CD4-positive, alpha-beta T cell treated with Interleukin-17A for 4 hours (primary cell): ENCODE results near the gene LMBRD2.
A peak's percentile ranks its signal among the peaks of the same experiment; 100 is the strongest.

Experiments used
- DNase-seq: peaks from one replicate; pipeline ENCODE4 v3.0.0-alpha.2; 2020; ENCODE audit warnings: mixed read lengths

The LMBRD2 gene

DNA sequence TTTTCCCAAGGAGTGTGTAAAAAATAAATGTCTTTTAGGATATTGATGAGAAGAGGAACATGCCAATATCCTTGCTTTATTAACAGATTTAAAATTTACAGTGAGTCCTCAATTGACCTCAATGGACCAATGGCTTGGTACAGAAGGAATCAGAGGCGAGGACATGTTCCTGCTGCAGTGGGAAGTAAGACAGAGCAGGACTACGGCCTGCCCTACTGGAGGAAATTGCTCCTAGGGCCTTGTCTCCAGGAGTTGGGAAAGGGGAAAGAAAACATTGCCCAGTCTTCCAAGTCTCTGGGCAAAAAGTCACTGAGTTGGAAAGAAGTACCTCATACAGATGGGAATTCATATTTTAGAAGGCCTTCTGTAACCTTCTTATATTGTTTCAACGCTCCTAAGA is 51.9 kb downstream of the LMBRD2 start:
- no peak for DNase-seq

- DNase-seq: no peak
These were observed 55.2 kb downstream of the LMBRD2 start for GRCh38 chr5:36096486-36096885.

GRCh38 chr5:36089989-36090388 is 61.7 kb downstream of the LMBRD2 start:
- DNase-seq: no peak

- peak; percentile 13 for DNase-seq
These were observed 72.4 kb downstream of the LMBRD2 start for GRCh38 chr5:36079200-36079781.

DNA sequence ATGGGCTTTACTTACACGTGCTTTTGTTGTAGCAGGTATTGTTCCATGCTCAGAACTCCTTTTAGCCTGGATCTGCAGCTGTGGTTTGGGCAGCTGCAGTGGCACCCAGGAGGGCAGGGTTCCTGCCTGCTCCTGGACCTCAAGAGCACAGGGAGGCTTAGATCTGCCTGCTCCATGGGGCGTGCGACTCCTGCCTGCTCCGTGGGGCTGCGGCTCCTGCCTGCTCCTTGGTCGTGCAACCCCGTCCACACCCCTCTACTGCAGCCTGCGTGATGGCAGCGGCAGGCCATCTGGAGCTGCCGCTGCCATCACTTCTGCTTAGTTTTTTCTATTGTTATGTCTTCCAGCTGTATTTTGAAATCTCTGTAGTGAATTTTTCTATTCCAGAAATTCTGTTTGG is 73.3 kb downstream of the LMBRD2 start:
- DNase-seq: no peak

DNA sequence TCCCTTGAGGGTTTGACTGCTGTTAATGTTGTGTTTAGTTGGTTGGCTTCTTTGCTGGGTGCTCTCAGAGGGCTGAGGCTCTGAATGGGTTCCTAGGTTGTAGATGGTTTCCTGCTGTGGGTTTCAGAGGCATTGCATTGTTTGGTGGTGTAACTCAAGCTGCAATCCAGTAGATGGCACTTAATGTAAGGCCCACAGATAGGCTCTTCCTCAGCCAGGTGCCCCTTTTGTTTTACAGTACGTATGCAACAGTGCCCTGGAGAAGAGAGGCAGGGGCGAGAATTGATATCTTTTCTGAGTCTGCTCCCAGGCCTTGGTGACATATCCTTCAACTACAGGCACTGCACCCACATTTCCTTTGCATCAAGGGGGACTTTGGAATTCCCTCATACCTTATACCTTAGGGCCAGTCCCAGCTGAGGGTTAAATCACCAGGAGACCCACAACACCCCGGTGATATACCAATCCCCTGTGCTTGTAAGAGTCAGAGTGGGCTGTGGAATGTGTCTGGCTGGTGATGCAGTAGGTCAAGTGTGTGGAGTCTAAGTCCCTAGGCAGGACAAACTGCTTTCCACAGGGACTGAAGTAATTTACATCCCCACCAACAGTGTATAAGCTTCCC is 78.0 kb downstream of the LMBRD2 start:
- DNase-seq: no peak

GRCh38 chr5:36070687-36071571 is 80.8 kb downstream of the LMBRD2 start:
- no peak for DNase-seq

DNA sequence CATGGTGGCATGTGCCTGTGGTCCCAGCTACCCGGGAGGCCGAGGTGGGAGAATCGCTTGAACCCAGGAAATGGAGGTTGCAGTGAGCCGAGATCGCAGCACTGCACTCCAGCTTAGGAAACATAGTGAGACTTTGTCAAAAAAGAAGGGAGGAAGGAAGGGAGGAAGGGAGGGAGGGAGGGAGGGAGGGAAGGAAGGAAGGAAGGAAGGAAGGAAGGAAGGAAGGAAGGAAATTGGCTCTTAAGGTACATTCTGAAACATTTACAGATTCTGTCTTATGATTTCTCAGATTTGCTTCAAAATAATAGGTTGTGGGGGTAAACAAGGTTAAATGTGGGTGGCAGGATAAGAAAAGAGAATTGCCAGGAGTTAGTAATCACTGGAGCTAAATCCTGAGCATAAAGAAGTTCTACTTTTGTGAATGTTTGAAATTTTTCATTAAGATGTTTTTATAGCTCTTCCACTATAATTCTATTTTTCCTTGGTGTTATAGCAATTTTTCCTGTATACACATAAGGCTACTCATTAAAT is 82.9 kb downstream of the LMBRD2 start:
- no peak for DNase-seq

GRCh38 chr5:36066540-36067210 is 85.0 kb downstream of the LMBRD2 start, which contains the start of gene UGT3A2:
Gene UGT3A2 (minus strand): TSS chr5:36066882. CDS start chr5:36066789, 93 bp downstream.
- DNase-seq: no peak

DNA sequence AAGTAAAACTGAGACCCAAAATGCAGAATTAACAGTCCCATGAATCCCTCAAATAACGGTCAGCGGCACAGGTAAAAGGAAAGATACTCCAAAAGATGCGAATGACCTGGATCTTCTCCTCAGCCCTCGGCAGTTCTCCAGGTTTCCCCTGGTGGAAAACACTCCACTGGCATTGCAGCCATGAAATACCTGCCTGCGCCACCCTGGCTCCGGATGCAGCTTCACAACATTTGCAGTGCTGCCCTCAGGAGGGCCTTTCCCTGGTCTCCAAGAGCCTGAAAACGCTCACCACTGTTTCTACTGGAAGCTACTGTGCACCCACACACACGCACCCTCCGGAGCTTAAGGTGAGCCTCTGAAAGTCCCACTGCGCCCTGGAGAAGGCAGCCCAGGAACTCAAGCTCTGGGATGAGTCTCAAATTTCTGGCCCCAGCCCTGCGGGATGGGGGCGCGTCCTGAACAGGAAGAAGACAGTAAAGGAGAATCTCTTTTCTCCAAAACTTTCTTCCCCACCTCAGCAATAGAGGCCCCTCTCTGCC is 85.6 kb downstream of the LMBRD2 start:
- DNase-seq: no peak

- DNase-seq: no peak
These were observed 91.2 kb downstream of the LMBRD2 start for GRCh38 chr5:36060420-36060887.

GRCh38 chr5:36059571-36060419 is 91.9 kb downstream of the LMBRD2 start:
- no peak for DNase-seq

DNA sequence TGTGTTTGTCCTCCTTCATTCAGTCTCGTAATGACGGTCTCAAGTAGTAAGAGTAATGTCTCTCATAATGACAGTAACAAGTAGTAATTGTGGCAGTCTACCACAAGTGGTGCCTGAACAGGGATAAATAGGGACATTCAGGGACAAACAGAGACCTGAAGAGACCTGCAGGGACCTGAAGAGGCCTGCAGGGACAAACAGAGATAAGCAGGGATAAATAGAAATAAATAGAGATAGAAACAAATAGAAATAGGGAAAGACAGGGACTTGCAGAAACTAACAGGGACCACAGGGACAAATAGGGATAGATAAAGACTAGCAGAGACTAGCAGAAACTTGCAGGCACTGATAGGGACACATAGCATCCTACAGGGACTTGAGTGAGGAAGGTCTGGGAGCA is 92.9 kb downstream of the LMBRD2 start:
- no peak for DNase-seq

DNA sequence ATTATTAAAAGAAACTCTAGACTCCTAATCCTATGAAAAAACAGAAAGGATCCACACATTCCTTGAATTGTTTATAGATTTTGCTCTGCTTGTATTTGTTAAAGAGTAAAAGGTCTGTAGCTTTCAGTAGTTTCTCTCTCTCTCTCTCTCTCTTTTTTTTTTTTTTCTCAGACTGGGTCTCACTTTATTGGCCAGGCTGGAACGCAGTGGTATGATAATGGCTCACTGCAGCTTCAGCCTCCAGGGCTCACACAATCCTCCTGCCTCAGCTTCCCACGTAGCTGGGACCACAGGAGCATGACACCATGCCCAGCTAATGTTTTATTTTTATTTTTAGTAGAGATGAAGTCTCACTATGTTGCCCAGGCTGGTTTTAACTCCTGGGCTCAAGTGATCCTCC is 94.3 kb downstream of the LMBRD2 start:
- no peak for DNase-seq

GRCh38 chr5:36056422-36056821 is 95.3 kb downstream of the LMBRD2 start:
- no peak for DNase-seq

DNA sequence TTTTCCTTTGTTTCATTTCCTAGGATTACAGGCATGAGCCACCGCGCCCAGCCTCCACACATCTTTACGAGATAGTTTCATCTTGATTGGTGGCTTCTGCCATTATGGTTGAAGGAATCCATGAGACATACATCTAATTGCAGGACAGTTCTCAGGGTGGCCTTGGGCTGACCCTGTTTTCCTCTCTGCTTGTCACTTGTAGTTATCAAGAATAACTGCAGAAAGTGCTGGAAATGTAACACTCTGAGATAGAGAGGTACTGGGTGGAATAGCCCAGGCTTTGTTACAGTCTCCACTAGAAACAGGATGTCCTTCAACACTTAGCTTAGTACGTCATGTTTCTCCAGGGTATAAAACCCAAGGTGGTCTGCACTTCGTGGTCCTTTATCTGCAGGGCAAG is 95.7 kb downstream of the LMBRD2 start:
- DNase-seq: no peak

- no peak for DNase-seq
These were observed 97.0 kb downstream of the LMBRD2 start for GRCh38 chr5:36054647-36055046.

- DNase-seq: no peak
These were observed 99.1 kb downstream of the LMBRD2 start for GRCh38 chr5:36052538-36052937.

- DNase-seq: no peak
These were observed 101.7 kb downstream of the LMBRD2 start for GRCh38 chr5:36049949-36050348.
